HCT116 (cell line): ENCODE data around the gene KCNK1. TPM values are rescaled to one million over a fixed set of nuclear protein-coding genes. Genes with fewer than 3 reads are reported as not detected.
A peak's percentile ranks its signal among the peaks of the same experiment; 100 is the strongest.

Experiments used
- ATAC-seq: fragments of 200-7000 bp; cut with Tn5 transposase; 2 replicates; pipeline ENCODE4 v1.9.1; 2020; ENCODE audit warnings: mild to moderate bottlenecking, moderate library complexity
- BruUV-seq: library from RNA; stranded (reverse); fragments of 400-500 nt; replicated peaks from 2 replicates; lab custom pipeline; 2021; lab: Mats Ljungman, UMichigan
- CTCF ChIA-PET: fragments of 300-600 bp; sonication (Branson Sonifier 250); formaldehyde crosslinking; loops from one replicate; lab custom pipeline; 2021; ENCODE audit warnings: antibody characterized with exemption; lab: Charles Lee
- POLR2A ChIA-PET: fragments of 300-600, 350-600 bp; sonication (Branson Sonifier 250); formaldehyde crosslinking; loops from one replicate; lab custom pipeline; 2021; ENCODE audit warnings: antibody characterized with exemption; lab: Charles Lee
- RAD21 ChIA-PET, 2 experiments: fragments of 300-600 bp; sonication (Branson Sonifier 250); formaldehyde crosslinking; loops; one replicate each; lab custom pipeline; 2023; ENCODE audit warnings: low total read pairs in 2 of 2; ENCODE audit not compliant: uncharacterized antibody in 2 of 2, unreplicated experiment in 2 of 2, low non-redundant PET in 1 of 2; lab: Charles Lee
- DNase-seq: peaks from one replicate; pipeline ENCODE4 v3.0.0-alpha.2; 2010; ENCODE audit warnings: low read depth, low spot score
- H2AFZ ChIP-seq: fragments of 200-600 bp; shearing (Covaris generic), sonication (generic); 2 replicates; pipeline ENCODE4 v1.6.1; 2017; ENCODE audit warnings: low read depth, mixed run types, mixed read lengths, antibody characterized with exemption, low read length; ENCODE audit not compliant: poor library complexity, severe bottlenecking
- H3K27ac ChIP-seq: 2 replicates; pipeline ENCODE4 v1.5.1; 2012; ENCODE audit warnings: low read depth, low read length
- H3K27me3 ChIP-seq: fragments of 200-600 bp; sonication (generic); 2 replicates; pipeline ENCODE4 v1.6.1; 2016; ENCODE audit warnings: mixed run types, low read length, mixed read lengths; ENCODE audit not compliant: insufficient read depth
- H3K36me3 ChIP-seq, 2 experiments: fragments of 200-500 bp in 1 of 2; fragments of 200-600 bp in 1 of 2; sonication (Bioruptor generic) in 1 of 2; sonication (generic) in 1 of 2; 2 replicates each; pipeline versions ENCODE4 v1.5.1 to v1.6.1; 2014 to 2016; ENCODE audit warnings: low read length in 2 of 2, inconsistent platforms in 1 of 2, mixed read lengths in 1 of 2, mixed run types in 1 of 2; ENCODE audit not compliant: insufficient read depth in 2 of 2, control insufficient read depth in 1 of 2
- H3K4me1 ChIP-seq, 2 experiments: fragments of 200-600 bp in 1 of 2; sonication (generic) in 1 of 2; 2 replicates each; pipeline versions ENCODE4 v1.5.1 to v1.6.1; 2012 to 2017; ENCODE audit warnings: low read length in 2 of 2, inconsistent platforms in 1 of 2, mild to moderate bottlenecking in 1 of 2, mixed read lengths in 1 of 2, mixed run types in 1 of 2, moderate library complexity in 1 of 2; ENCODE audit not compliant: insufficient read depth in 2 of 2, control insufficient read depth in 1 of 2
- H3K4me2 ChIP-seq: fragments of 200-600 bp; sonication (generic); 2 replicates; pipeline ENCODE4 v1.6.1; 2017; ENCODE audit warnings: mixed run types, low read length, mixed read lengths
- H3K4me3 ChIP-seq, 2 experiments: fragments of 200-600 bp in 1 of 2; sonication (generic) in 1 of 2; replicated peaks in 1 of 2; 2 replicates each; pipeline ENCODE4 v1.5.1; 2011 to 2016; ENCODE audit warnings: low read length in 2 of 2, control low read depth in 1 of 2, low read depth in 1 of 2, mild to moderate bottlenecking in 1 of 2, mixed read lengths in 1 of 2, mixed run types in 1 of 2
- H3K79me2 ChIP-seq: fragments of 200-600 bp; sonication (generic); 2 replicates; pipeline ENCODE4 v1.6.1; 2017; ENCODE audit warnings: mild to moderate bottlenecking, mixed run types, low read length, moderate library complexity, mixed read lengths; ENCODE audit not compliant: insufficient read depth
- H3K9ac ChIP-seq: fragments of 200-600 bp; sonication (generic); 2 replicates; pipeline ENCODE4 v1.6.1; 2016; ENCODE audit warnings: low read length, mixed read lengths
- H3K9me2 ChIP-seq: fragments of 200-600 bp; sonication (generic), shearing (Covaris generic); 2 replicates; pipeline ENCODE4 v1.6.1; 2017; ENCODE audit warnings: mixed run types, mild to moderate bottlenecking, moderate library complexity; ENCODE audit not compliant: insufficient read depth
- H3K9me3 ChIP-seq, 2 experiments: fragments of 200-500 bp in 1 of 2; fragments of 200-600 bp in 1 of 2; sonication (Bioruptor generic) in 1 of 2; sonication (generic) in 1 of 2; 2 replicates each; pipeline ENCODE4 v1.6.1; 2014 to 2017; ENCODE audit warnings: low read length in 2 of 2, mixed read lengths in 2 of 2, inconsistent platforms in 1 of 2, low read depth in 1 of 2, mild to moderate bottlenecking in 1 of 2, mixed run types in 1 of 2, moderate library complexity in 1 of 2; ENCODE audit not compliant: control insufficient read depth in 1 of 2, insufficient read depth in 1 of 2
- H4K20me1 ChIP-seq: fragments of 200-600 bp; sonication (generic), shearing (Covaris generic); 2 replicates; pipeline ENCODE4 v1.6.1; 2017; ENCODE audit warnings: mixed run types, mild to moderate bottlenecking, moderate library complexity; ENCODE audit not compliant: insufficient read depth
- ELF1 ChIP-seq: IDR thresholded peaks from 2 replicates; pipeline ENCODE4 v1.6.1; 2012; ENCODE audit warnings: low read depth, borderline replicate concordance
- EZH2phosphoT487 ChIP-seq: fragments of 200-600 bp; IDR thresholded peaks from 2 replicates; pipeline ENCODE4 v1.6.1; 2018; ENCODE audit warnings: antibody characterized with exemption, borderline replicate concordance
- RAD21 ChIP-seq: IDR thresholded peaks from 2 replicates; pipeline ENCODE4 v1.6.1; 2012; ENCODE audit warnings: low read depth, mild to moderate bottlenecking
- SRF ChIP-seq: IDR thresholded peaks from 2 replicates; pipeline ENCODE4 v1.6.1; 2012; ENCODE audit warnings: low read depth
- YY1 ChIP-seq: IDR thresholded peaks from 2 replicates; pipeline ENCODE4 v1.6.1; 2011; ENCODE audit warnings: low read length, low read depth, moderate library complexity, mild to moderate bottlenecking; ENCODE audit not compliant: insufficient replicate concordance; ENCODE audit errors: extremely low read depth
- ZBTB33 ChIP-seq: IDR thresholded peaks from 2 replicates; pipeline ENCODE4 v1.6.1; 2011; ENCODE audit warnings: mild to moderate bottlenecking, low read length, moderate library complexity; ENCODE audit not compliant: insufficient replicate concordance; ENCODE audit errors: extremely low read depth
- intact Hi-C: fragments of 100-400 bp; cut with micrococcal nuclease; formaldehyde crosslinking; loops from 2 replicates; pipeline ENCODE4 v1.10.0; 2022
- microRNA-seq: library from miRNA; unstranded; fragments of <30 nt; microRNA quantifications from one replicate; pipeline ENCODE4, GENCODE V29; 2016; ENCODE audit warnings: borderline number of aligned reads
- total RNA-seq: library from RNA; stranded (reverse); gene quantifications from one replicate; pipeline ENCODE4 v1.2.1, GENCODE V29; 2021; ENCODE audit not compliant: unreplicated experiment

KCNK1 gene
- total RNA-seq, 1 experiment from 2014 or later: 28.4 TPM

DNA sequence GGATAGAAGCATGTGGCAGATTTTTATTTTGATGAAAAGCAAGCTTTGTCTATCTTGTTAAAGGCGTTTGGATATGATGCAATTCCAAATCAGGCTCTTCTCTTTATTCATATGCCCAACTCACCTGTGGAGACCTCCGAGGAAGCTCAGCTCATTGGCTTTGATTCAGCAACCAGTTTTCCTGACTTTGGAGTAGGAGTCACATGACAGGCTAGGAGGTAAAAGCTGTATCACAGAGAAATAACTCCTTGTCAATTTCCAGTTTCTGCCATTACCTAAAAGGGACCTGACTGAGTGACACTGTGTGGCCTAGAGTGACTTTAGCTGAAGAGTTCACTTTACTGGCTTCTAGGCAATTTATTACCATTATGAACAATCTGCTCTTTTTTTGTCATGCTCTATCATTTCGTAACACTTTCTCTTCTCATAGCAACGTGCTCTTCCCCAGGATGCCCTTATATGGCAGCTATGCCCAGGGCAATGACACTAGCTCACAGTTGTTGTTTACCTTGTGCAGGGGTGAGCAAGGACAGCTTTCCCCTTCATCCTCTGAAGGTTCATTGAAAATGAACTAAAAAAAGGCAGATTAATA, 107.2 kb downstream of the KCNK1 start:
- H3K79me2 ChIP-seq: no peaks in the 10 kb centered on the region
- H3K9me2 ChIP-seq: no peaks in the 10 kb centered on the region
- H3K9ac ChIP-seq: no peak overlapping the region
- no peak overlapping the region for H3K4me2 ChIP-seq
- no peak for DNase-seq
- CTCF ChIA-PET: interaction anchor here (0.6 kb wide), 1 partner anchor 11 kb away, joined by 3 read pairs; no protein-coding TSS in a partner anchor
- H3K27me3 ChIP-seq: no peaks in the 10 kb centered on the region
- POLR2A ChIA-PET: no interaction called here
- RAD21 ChIA-PET: no interaction called here
- H3K36me3 ChIP-seq: no peaks in the 10 kb centered on the region
- no peaks in the 10 kb centered on the region for H4K20me1 ChIP-seq
- H3K4me3 ChIP-seq: no peak overlapping the region
- H3K27ac ChIP-seq: no peak overlapping the region
- TF ChIP-seq ZBTB33: no peak
- TF ChIP-seq ELF1: no peak
- peak; percentile 94 for TF ChIP-seq SRF
- TF ChIP-seq RAD21: no peak
- no peak for TF ChIP-seq EZH2phosphoT487
- TF ChIP-seq YY1: no peak
- no peaks in the 10 kb centered on the region for H3K4me1 ChIP-seq
- intact Hi-C loops: no loop called here
- H3K9me3 ChIP-seq: no peaks in the 10 kb centered on the region
- no TSS peak for BruUV-seq
- no peak overlapping the region for H2AFZ ChIP-seq
- ATAC-seq: no peak

Small RNA genes within 50 kb of the gene (microRNA-seq; reads per million reads assigned to microRNA genes)
- gene MIR4427: not detected
